Limb (tissue), 2 donors: Measurements from ENCODE around the gene SNX9.
"Not testable (repeated sequence)": the region's sequence is repeated elsewhere in the genome, so short reads cannot be mapped to it uniquely, and the experiment has no call there.

Source experiments
- DNase-seq, 2 donors: peaks; one replicate each; pipeline ENCODE4 v3.0.0-alpha.2; 2016; ENCODE audit errors: extremely low spot score in 2 of 2

SNX9 gene

GRCh38 chr6:157823001-157823527, at the start of gene SNX9:
Gene SNX9 (plus strand): TSS chr6:157823246. CDS start chr6:157823435, 189 bp downstream.
- peak; percentile 76 to 84 for DNase-seq

GRCh38 chr6:157773248-157773773, 49.7 kb upstream of the SNX9 start:
- no peak for DNase-seq

- no peak for DNase-seq
Observed at GRCh38 chr6:157774153-157775135, 48.6 kb upstream of the SNX9 start.

GRCh38 chr6:157775376-157775775, 47.7 kb upstream of the SNX9 start:
- DNase-seq: no peak

GRCh38 chr6:157777344-157777743, 45.7 kb upstream of the SNX9 start:
- no peak for DNase-seq

- no peak for DNase-seq
Observed at GRCh38 chr6:157778719-157779118, 44.3 kb upstream of the SNX9 start.

- DNase-seq: no peak
Observed at GRCh38 chr6:157779705-157780604, 43.1 kb upstream of the SNX9 start.

GRCh38 chr6:157785636-157786035, 37.4 kb upstream of the SNX9 start:
- no peak for DNase-seq

GRCh38 chr6:157786221-157786620, 36.8 kb upstream of the SNX9 start:
- DNase-seq: no peak

GRCh38 chr6:157787080-157787479, 36.0 kb upstream of the SNX9 start:
- DNase-seq: no peak

GRCh38 chr6:157788180-157788579, 34.9 kb upstream of the SNX9 start:
- DNase-seq: no peak

- DNase-seq: no peak
Observed at GRCh38 chr6:157789297-157789696, 33.7 kb upstream of the SNX9 start.

GRCh38 chr6:157789861-157790260, 33.2 kb upstream of the SNX9 start:
- no peak for DNase-seq

- no peak for DNase-seq
Observed at GRCh38 chr6:157790548-157791160, 32.4 kb upstream of the SNX9 start.

GRCh38 chr6:157791450-157791849, 31.6 kb upstream of the SNX9 start:
- no peak for DNase-seq

GRCh38 chr6:157792671-157793070, 30.4 kb upstream of the SNX9 start:
- no peak for DNase-seq

GRCh38 chr6:157794012-157794411, 29.0 kb upstream of the SNX9 start:
- not testable (repeated sequence) for DNase-seq

GRCh38 chr6:157795841-157796240, 27.2 kb upstream of the SNX9 start:
- no peak for DNase-seq

- DNase-seq: no peak
Observed at GRCh38 chr6:157798851-157799250, 24.2 kb upstream of the SNX9 start.

GRCh38 chr6:157799561-157799960, 23.5 kb upstream of the SNX9 start:
- DNase-seq: not testable (repeated sequence)
